GM04504 (cell line): ENCODE measurements around the gene TRIM38.
A peak's percentile ranks its signal among the peaks of the same experiment; 100 is the strongest.
"Not testable (repeated sequence)": the region's sequence is repeated elsewhere in the genome, so short reads cannot be mapped to it uniquely, and the experiment has no call there.

ENCODE experiments used
- DNase-seq: peaks from one replicate; pipeline ENCODE4 v3.0.0-alpha.2; 2012; ENCODE audit warnings: low read depth

The TRIM38 gene, protein sequence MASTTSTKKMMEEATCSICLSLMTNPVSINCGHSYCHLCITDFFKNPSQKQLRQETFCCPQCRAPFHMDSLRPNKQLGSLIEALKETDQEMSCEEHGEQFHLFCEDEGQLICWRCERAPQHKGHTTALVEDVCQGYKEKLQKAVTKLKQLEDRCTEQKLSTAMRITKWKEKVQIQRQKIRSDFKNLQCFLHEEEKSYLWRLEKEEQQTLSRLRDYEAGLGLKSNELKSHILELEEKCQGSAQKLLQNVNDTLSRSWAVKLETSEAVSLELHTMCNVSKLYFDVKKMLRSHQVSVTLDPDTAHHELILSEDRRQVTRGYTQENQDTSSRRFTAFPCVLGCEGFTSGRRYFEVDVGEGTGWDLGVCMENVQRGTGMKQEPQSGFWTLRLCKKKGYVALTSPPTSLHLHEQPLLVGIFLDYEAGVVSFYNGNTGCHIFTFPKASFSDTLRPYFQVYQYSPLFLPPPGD

DNA sequence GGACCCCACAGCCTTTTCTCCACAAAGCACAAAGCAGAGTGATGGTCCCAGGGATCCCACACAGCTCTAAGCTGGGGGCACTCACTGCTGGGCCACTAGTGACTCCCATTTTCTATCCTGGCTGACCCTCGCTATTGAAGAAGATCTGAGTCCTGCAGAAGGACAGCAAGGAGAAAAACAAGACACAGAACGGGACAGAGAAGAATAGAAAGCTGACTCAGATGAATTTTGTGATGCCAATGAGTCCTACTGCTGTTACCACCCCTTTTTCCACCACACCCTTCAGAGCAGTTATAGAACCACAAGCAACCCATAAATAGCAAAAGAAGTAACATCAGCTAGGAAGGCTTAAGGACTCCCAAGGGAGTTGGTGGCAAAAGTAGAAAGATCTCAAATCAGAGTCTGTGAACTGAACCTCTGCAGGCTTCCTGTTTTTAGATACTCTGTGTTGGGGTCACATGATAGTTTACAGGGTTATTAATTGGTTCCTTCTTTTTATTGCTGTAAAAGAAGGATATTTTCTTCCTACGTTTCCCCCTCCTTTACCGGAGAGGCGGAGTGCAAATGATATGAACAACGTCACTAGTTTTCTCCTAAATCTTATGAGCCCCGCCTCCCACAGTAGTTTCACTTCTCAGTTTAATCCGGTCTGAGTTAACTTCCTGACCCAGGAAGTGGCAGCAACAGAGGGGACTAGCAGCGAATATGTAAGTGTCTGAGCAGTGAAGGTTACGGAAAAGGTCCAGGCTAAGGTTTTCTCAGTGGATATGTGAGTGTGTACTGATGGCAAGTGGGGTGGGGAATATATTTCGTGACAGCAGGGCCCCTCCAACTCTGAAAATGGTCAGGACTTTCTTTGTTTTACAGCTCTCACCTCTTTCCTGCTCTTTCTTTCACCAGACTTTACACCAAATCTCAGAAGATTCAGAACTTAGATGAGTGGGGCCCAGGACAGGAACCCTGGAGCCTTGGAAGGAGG lies at the start of gene TRIM38:
TRIM38 (plus strand) TSS at position 654 of the 979 bp plus-strand sequence. CDS start 3,721 bp downstream, outside the sequence.
- peak; percentile 84 for DNase-seq

DNA sequence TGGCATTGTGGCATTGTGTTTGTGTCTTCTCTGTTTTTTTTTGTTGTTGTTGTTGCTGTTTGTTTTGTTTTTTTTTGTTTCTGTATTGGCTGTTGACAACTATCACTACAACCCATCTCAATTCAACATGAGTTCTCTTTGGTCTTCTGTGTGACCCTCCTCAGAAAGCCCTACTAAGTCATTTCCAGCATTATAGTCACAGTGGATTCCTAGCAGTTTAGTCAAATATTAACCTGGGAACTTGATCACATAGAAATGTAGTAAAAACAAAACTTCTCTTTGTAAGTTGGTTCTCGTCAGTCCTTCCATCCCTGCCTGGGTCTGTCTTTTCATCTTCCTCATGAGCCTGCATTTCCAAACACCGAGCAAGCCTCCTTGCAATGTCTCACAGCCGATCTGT lies 48.9 kb upstream of the TRIM38 start:
- no peak for DNase-seq

DNA sequence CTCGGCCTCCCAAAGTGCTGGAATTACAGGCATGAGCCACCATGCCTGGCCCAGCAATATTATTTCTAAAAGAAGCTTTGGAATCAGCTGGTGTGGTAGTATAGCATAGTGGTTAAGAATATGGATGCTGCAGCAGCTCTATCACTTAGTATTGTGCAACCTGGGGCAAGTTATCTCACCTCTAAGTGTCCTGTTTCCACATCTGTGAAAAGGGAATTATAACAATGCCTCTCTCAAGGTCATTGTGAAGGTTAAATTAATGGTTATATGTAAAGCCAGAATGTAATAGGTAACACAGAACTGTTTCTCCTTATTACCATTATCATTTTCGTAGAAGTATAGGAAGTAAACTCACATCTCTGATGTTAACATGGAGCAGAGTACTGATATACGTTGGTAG lies 46.3 kb upstream of the TRIM38 start:
- DNase-seq: no peak

DNA sequence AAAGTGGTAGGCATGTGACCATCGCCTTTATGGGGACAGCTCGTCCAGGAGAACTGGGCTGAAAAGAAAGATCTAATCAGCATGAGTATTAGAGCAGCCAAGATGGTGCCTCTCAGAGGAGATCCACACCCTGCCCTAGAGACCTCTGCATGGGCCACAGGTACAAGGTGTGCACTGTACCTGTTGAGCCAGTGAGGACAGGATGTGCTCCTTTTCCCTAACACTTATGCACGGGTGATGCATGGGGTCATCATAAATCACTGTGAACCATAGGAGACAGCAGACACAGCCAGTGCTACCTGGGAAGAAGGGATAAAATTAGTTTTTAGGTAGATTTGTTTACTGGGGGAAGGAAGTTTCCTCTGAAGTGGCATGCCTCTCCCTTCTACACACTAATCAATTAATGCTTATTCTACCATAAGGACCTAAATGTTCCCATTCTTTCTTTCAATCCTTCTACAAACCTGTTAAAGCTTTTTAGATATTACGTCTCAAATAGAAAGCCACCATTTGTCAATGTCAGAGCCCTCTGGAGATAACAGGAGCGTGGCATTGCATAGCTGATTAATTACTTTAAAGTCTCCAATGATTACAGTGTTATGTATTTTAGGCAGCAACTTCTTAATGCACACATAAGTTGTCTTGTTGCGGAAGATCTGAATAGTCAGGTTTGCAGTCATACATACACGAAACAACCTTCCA lies 45.7 kb upstream of the TRIM38 start:
- no peak for DNase-seq

DNA sequence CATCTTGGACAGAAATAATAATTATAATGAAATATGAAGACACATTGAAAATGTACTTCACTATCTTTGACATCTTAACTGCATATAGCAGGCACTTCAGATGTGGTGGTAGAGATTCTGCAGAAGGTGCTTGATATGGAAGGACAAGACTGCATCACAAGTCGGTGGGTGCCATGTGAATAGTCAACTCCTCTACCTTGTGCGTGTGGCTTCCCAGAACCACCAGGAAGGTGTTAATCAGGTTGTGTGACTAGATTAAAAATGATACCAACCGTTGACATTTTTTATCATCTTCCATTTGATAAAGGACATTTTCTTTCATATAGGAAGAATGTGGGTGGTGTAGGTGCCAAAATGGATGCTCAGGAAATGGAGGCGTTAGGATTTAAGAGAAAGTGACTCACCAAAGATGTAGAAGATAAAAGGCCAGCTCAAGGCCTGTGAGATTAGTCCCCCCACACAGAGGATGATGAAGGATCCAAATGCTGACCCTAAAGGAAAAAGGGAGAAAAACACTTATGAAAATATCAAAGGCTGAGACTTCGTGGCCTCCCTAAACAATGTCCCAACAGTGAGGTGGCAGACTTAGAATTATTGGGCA lies 44.4 kb upstream of the TRIM38 start:
- no peak for DNase-seq

DNA sequence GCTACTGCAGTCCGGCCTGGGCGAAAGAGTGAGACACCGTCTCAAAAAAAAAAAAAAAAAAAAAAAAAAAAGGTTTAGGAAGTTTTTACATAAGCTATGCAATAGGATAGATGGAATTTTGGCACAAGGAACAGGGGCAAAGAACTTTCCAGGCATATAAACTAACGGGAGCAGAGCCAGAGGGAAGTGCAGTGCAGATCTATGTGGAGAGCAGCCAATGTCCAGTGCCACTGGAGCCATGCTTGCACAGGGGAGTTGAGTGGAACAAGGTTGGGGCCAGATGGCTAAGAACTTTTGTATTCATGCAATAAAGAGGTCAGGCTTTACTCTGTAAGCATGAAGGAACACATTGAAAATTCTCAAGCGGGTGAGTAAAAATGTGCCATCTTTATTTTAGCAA lies 42.9 kb upstream of the TRIM38 start:
- DNase-seq: no peak

DNA sequence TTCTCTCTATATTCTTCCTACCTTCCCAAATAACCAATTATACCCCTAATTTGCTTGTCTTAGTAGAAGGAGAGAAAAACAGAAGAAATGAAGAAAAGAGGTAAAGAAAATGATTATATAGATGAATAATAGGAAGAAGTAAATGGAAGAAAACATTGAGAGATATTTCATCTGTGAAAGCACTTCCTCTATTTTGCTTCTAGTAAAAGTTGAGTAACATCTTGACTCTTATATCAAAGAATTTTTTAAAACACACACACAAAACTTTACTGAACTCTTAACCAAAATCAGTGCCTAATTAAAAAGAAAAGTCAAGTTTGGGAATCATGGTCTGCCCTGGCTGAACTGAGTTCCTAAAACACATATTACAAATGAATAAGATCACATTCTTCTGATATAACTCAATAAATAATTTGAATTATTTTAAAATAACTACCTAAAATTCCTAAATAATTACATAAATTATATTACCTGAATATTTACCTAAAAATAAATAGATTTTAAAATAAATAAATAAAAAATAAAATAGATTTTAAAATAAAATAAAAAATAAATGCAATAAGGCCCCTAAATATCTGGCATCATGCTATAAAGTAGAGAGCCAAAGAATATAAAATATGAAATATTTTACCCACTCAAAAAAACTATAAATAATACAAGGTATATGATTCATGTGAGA lies 40.9 kb upstream of the TRIM38 start:
- DNase-seq: no peak

DNA sequence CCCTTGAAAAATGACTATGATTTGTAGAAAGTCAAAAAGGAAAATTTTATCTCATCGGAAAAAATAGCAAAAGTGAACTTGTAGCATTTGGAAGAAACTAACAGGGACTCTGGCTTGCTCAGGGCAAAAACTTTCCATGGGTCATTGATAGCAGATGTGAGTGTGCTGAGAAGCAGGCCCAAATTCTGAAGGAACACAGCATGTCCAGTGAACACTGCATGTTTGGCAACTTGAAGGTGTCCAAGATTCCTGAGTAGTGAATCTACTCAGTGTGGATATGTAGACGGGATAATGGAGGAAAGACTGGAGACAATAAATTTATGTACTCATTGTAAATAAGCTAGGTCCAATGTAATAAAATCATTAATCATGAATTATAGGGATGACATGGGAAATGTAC lies 40.3 kb upstream of the TRIM38 start:
- no peak for DNase-seq

DNA sequence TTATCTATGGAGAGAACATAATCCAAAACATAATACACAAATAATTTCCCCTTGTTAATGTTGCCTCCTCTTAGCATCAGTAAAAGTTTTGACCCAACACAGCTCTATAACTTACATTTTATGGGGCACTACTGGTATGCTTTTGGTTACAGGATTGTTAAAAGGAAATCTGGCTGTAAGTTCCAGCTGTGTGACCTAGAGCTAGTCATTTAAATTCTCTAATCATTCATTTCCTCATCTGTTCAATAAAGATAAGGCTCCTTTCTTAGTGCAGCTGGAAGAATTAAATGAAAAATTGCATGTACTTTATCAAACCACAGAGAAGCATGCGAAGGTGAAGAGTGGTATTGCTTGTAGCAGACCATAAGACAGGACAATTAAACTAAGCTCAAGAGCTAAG lies 36.7 kb upstream of the TRIM38 start:
- DNase-seq: no peak

DNA sequence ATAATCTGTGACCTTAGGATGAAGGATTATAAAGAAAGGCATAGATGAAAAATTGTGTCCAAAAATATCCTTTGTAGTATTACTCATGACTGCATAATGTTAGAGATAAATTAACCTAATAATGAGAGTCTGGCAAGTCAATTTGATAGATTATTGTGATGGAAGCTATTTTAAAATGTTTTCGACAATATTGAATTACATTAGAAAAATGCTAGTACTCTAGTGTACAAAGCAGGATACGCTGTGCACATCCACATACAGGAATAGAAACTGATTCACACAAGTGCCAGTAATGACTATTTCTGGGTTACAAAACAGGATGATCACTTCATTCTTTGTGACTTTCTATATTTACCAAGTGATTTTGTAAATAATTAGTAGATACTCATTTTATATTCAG lies 35.4 kb upstream of the TRIM38 start:
- no peak for DNase-seq

DNA sequence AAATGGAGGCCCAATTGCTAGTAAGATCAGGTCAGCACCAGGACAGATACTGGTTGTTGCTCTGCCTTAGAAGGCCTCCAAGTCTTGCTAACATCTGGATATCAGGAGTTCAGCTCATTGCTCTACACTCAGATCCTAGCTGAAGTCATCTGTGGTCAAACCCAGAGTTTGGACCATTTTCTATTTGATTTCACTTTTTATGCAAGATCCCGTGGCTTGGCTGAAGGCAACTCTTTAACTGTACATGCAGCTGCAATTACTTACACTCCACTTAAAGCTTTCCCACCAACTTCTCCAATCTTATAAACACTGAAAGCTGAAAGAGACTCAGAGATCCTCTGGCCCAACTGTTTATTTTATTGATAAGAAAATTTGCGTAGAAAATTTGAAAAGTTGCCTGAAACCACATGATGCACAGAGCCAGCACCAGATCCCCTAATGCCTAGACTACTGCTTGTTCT lies 34.8 kb upstream of the TRIM38 start:
- no peak for DNase-seq

DNA sequence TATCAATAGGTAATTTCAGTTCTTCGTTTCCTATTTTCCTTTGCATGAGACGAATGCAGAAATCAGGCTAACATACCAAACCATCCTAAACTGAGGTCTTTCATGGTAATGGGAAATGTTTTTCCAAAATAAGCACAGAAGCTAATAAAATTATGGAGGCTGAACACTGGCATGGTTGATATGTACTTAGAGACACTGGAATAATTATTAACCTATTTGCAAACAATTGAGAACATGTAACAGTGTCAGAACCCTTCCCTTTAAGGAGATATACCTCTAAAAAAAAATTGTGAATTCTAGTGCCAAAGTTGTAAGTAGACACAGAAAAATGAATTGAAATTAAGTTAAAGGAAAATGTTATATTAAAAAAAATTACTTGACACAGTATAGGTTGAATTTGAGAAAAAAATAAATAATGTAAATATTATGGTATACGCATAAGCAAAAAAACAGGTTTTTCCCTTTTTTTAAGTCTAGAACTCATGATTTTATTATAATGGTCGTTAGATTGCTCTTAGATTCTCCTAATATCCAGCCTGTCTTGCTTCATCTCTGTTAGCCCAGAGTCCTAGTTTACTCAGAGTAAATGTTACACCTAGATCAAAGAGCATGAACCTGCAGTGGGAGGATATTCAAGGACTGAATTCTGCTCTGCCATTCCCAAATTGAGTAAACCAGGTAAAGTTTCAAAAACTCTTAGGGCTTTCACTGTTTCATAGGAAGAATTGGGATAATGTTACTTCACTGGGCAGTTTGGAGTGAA lies 33.9 kb upstream of the TRIM38 start:
- no peak for DNase-seq

DNA sequence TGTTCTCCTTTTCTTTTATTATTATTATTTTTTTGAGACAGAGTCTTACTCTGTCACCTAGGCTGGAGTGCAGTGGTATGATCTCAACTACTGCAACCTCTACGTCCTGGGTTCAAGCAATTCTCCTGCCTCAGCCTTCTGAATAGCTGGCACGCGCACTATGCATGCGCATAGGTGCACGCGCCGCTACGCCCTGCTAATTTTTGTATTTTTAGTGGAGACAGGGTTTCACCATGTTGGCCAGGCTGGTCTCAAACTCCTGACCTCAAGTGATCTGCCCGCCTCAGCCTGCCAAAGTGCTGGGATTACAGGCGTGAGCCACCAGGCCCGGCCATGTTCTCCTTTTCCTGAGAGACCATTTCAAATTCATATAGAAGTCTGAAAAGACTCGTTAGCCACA lies 32.8 kb upstream of the TRIM38 start:
- DNase-seq: not testable (repeated sequence)

DNA sequence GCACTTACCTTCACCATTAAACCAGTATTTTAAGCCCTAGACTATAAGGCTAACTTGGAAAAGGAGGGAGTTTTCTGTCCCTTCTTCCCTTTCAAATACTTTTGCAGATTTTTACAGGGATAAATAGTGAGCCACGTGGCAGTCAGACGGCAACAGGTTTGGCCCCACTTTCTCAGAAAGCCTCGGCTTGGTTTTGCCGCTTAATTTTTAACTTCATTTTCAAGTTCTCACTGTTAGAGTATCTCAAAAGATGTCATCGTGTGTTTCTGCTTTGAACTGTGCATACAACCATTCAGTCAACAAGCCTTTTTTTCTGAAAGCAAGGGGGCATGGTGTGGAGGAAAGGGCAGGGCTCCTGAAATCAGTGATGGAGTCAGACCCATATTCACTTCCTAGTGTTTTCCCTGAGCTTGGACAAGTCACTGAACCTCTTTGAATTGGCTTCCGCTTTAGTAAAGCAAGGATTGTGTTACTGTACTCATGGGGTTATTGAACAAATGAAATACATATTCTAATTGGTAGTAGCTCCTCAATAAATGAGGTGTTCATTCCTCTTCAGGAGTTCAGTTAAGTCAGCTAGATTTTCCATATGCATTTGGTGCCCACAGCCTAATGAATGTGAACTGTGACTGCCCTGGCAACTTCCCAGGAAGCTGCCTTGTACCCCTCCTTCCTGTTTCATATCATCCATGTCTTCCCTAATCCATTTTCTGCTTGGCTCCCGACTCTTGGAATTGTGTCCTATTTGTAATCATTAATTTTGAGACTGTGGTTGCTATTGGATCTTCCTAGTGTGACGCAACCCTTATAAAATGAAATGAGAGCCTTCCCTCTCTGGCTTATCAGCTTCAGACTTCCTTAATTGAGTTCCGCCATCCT lies 31.8 kb upstream of the TRIM38 start, which contains the start of gene SLC17A2:
SLC17A2 (minus strand) TSS at position 160 of the 879 bp plus-strand sequence. CDS start 4,895 bp downstream, outside the sequence.
- no peak for DNase-seq

DNA sequence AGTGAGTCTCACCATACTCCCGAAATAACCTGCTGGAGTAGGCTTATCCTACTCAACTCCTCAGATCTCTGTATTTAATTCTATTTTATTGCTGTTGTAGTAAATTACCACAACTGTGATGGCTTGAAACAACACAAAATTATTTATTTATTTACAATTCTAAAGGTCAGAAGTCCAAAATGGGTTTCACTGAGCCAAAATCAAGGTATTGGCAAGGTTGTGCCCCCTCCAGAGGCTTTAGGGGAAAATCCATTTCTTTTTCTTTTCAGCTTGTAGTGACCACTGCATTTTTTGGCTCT lies 31.2 kb upstream of the TRIM38 start:
- DNase-seq: no peak

DNA sequence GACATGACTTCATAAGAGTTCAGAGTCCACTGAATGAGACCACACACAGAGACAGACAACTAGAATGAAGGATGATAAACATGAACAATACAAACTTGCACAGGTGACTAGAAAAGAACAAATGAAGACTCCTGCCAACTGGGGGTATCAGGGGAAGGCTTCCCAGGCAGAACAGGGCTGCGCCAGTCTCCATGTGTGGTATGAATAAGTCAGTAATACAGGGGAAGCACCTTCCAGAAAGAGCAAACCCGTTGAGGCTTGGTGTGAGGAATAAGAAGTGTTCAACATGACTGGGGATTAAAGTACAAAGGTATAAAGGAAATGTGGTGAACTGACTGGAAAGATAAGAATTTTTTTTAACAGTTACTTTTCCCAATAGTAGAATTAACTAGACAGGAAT lies 28.4 kb upstream of the TRIM38 start:
- DNase-seq: no peak

DNA sequence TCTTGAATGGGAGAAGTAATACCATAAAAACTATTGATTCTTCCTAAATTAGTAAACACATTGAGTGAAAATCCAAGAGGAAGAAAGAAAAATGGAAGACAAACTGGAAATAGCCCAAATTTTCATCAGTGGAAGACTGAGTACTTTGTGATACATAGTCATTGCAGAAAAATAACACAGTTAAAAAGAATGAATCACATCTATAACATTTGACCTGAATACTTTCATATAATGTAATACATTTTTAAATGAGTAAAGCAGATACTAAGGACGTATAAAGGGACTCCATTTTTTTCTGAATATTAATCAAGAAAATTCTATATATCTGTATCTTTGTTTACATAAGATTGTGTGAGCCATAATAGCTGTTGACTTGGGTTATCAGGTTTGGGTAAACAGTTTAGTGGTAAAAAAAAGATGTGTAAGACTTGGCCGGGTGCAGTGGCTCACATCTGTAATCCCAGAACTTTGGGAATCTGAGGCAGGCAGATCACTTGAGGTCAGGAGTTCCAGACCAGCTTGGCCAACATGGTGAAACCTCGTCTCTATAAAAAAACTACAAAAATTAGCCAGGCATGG lies 27.8 kb upstream of the TRIM38 start:
- DNase-seq: no peak

DNA sequence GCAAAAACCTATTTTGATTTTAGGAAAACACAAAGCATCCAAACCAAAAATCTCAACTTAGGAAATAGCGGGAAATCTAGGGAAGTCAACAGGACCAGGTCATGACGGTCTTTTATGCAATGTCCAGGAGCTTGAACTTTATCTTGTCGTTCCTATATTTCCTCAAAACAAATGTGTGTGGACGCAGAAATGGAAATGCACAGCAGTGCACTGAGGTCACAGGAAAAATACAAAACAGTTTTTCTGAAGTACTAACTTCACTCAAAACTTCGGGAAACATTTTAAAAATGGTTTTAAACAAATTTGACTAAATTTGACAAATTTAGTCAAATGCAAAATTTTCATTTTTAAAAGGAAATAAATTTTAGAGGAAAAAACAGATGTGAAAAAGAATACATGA lies 26.6 kb upstream of the TRIM38 start:
- no peak for DNase-seq

DNA sequence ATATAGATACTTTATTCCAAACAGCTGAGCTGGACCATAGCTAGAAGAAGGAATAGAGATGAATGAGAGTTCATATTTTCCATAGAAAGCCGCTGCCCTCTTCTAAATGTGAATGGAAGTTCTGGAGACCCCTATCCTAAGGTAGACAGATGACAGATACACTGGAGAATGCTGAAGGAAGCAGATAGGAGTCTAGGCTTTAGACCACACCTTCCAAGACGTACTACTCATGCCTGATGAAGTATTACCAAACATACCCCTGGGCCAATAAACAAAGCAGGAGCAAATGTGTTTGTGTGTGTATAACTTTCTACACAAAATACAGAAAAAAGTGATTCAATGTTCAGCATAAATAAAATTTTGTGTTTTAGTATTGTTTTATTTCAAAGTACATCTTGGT lies 23.0 kb upstream of the TRIM38 start:
- no peak for DNase-seq
